VCaP (cell line): ENCODE results near the gene CD63.
A peak's percentile ranks its signal among the peaks of the same experiment; 100 is the strongest.

Source experiments
- H3K27ac ChIP-seq: fragments of 450-650 bp; 2 replicates; pipeline ENCODE4 v1.5.1; 2017
- CTCF ChIP-seq: fragments of 450-650 bp; conservative IDR thresholded peaks from 2 replicates; pipeline ENCODE4 v1.5.1; 2017; ENCODE audit warnings: mild to moderate bottlenecking, moderate library complexity

CD63 gene

GRCh38 chr12:55728939-55729818 lies at the start of gene CD63:
TSS of gene CD63 (minus strand) at chr12:55729009. CDS start at chr12:55728341, 668 bp downstream.
- peak within 1 kb of the TSS; percentile 95 for H3K27ac ChIP-seq
- no peak for TF ChIP-seq CTCF

- no peak overlapping the region for H3K27ac ChIP-seq
- TF ChIP-seq CTCF = no peak
Measured at GRCh38 chr12:55777856-55778255, 49.0 kb upstream of the CD63 start.

- TF ChIP-seq CTCF = no peak
- no peak overlapping the region for H3K27ac ChIP-seq
Measured at GRCh38 chr12:55771736-55772135, 42.9 kb upstream of the CD63 start.

GRCh38 chr12:55767156-55767555 lies 38.3 kb upstream of the CD63 start:
- TF ChIP-seq CTCF = no peak
- peak overlapping the region; percentile 62 for H3K27ac ChIP-seq

DNA sequence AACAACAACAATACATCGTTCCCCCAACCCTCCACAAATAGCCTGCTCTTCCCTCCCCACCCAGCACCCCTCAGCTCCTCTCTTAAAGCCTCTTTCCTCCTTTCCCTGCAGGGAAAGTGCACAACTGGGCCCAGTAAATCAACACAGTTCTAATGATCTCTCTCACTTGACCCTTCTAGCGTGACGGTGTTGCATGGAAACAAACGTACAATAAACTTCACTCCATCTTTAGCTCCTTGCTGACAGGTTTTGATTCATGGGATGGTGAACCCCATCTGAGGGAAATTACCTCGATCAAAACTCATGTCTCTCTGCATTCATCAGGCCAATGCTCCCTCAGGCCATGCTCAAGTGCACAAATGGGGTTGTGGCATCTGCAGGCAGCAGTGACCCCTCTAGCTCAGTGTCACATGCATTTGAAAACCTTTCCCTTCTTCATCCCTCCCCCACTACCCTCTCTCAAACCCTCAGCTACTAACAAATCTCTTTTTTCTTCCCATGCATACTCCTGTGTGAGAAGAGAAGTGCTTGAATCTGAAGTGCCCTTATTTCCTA lies 37.0 kb upstream of the CD63 start:
- peak overlapping the region; percentile 62; the same call in 1 of the 2 replicates for H3K27ac ChIP-seq
- no peak for TF ChIP-seq CTCF

DNA sequence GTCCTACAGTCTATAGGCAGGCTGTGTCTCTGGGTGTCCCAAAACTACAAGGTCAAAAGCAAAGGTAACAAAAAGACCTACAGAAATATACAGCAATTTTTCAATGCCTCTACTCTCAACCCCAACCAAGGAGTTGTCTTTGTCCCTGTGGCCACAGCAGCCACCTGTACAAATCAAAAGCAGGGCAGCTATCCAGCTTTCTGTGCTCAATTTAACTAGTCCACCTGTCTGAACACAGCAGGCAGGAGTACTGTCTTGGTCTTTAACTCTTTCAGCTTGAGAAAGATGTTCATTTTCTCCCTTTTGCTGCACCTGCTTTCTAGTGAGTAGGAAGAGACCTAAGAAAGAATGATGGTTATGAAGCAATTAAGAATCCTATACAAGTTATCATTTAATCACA lies 33.8 kb upstream of the CD63 start:
- peak overlapping the region; percentile 13 for H3K27ac ChIP-seq
- no peak for TF ChIP-seq CTCF

- peak overlapping the region; percentile 78 for H3K27ac ChIP-seq
Measured at GRCh38 chr12:55760663-55761062, 31.9 kb upstream of the CD63 start.

GRCh38 chr12:55758575-55758974 lies 29.8 kb upstream of the CD63 start:
- peak overlapping the region; percentile 78 for H3K27ac ChIP-seq

More at GRCh38 chr12:55760663-55761062, 31.9 kb upstream of the CD63 start:
- TF ChIP-seq CTCF = no peak
